A673 (cell line): ENCODE data around the gene ACSBG1. TPM values are rescaled to one million over a fixed set of nuclear protein-coding genes. Genes with fewer than 3 reads are reported as not detected.

Experiments used
- BruUV-seq: library from RNA; stranded (reverse); fragments of 400-500 nt; replicated peaks from 2 replicates; lab custom pipeline; 2021; lab: Mats Ljungman, UMichigan
- CTCF ChIA-PET: fragments of 300-600 bp; sonication (Branson Sonifier 250); formaldehyde crosslinking; loops from one replicate; lab custom pipeline; 2022; ENCODE audit warnings: antibody characterized with exemption; lab: Charles Lee
- POLR2A ChIA-PET: fragments of 300-600 bp; sonication (Branson Sonifier 250); formaldehyde crosslinking; loops from one replicate; lab custom pipeline; 2022; ENCODE audit warnings: antibody characterized with exemption; ENCODE audit not compliant: low non-redundant PET; lab: Charles Lee
- DNase-seq: peaks from one replicate; pipeline ENCODE4 v3.0.0-alpha.2; 2015; ENCODE audit warnings: low spot score
- H3K27ac ChIP-seq: fragments of 200-600 bp; sonication (generic); 2 replicates; pipeline ENCODE4 v1.5.1; 2016; ENCODE audit warnings: mixed run types, low read depth, mild to moderate bottlenecking, mixed read lengths, antibody characterized with exemption, low read length; ENCODE audit not compliant: poor library complexity, severe bottlenecking
- H3K27me3 ChIP-seq: fragments of 200-600 bp; sonication (generic); replicated peaks from 2 replicates; pipeline ENCODE4 v1.6.1; 2017; ENCODE audit warnings: mixed run types, low read depth, mild to moderate bottlenecking, mixed read lengths, antibody characterized with exemption, low read length; ENCODE audit not compliant: insufficient read depth, poor library complexity
- H3K36me3 ChIP-seq: fragments of 200-600 bp; sonication (generic); 2 replicates; pipeline ENCODE4 v1.6.1; 2016; ENCODE audit warnings: mixed run types, mild to moderate bottlenecking, mixed read lengths, antibody characterized with exemption, low read length; ENCODE audit not compliant: insufficient read depth, poor library complexity, severe bottlenecking
- H3K4me1 ChIP-seq: fragments of 200-600 bp; sonication (generic); 2 replicates; pipeline ENCODE4 v1.6.1; 2017; ENCODE audit warnings: mixed run types, mild to moderate bottlenecking, mixed read lengths, antibody characterized with exemption, low read length; ENCODE audit not compliant: insufficient read depth, poor library complexity, severe bottlenecking
- H3K4me3 ChIP-seq: fragments of 200-600 bp; sonication (generic); 2 replicates; pipeline ENCODE4 v1.5.1; 2016; ENCODE audit warnings: low read depth, mixed run types, mild to moderate bottlenecking, mixed read lengths, low read length; ENCODE audit not compliant: poor library complexity, severe bottlenecking
- H3K9me3 ChIP-seq: fragments of 200-600 bp; sonication (generic); 2 replicates; pipeline ENCODE4 v1.6.1; 2016; ENCODE audit warnings: mixed run types, low read depth, mild to moderate bottlenecking, mixed read lengths, antibody characterized with exemption, low read length; ENCODE audit not compliant: poor library complexity, severe bottlenecking
- CTCF ChIP-seq: fragments of 300-800, 200-600 bp; sonication (generic); conservative IDR thresholded peaks from 2 replicates; pipeline ENCODE4 v1.5.1; 2017; ENCODE audit warnings: low read depth, mild to moderate bottlenecking, antibody characterized with exemption, low read length, moderate library complexity, mixed read lengths
- EZH2 ChIP-seq: fragments of 200-600 bp; sonication (generic); IDR thresholded peaks from 2 replicates; pipeline ENCODE4 v1.6.1; 2017; ENCODE audit warnings: borderline replicate concordance, low read depth, mild to moderate bottlenecking, mixed read lengths, antibody characterized with exemption, low read length; ENCODE audit not compliant: poor library complexity, severe bottlenecking
- intact Hi-C: fragments of 100-400 bp; cut with micrococcal nuclease; formaldehyde crosslinking; loops from one replicate; pipeline ENCODE4 v1.10.0; 2022; ENCODE audit not compliant: unreplicated experiment
- total RNA-seq: library from RNA; stranded (reverse); gene quantifications from 2 replicates; pipeline ENCODE4 v1.2.3, GENCODE V29; 2021

The ACSBG1 gene
- total RNA-seq, 1 experiment from 2014 or later: 0.45 TPM

- BruUV-seq: no TSS peak
- Histone ChIP-seq H3K36me3 (no peaks in the 10 kb centered on the region), H3K4me1 (no peaks in the 10 kb centered on the region), H3K27ac (no peak overlapping the region), H3K4me3 (no peak overlapping the region), H3K27me3 (no peaks in the 10 kb centered on the region), H3K9me3 (no peaks in the 10 kb centered on the region)
- TF ChIP-seq CTCF (no peak), EZH2 (no peak)
- intact Hi-C loops: loop anchor here (5.0 kb wide), 1 partner anchor 43 kb away; no protein-coding TSS in a partner anchor
- CTCF ChIA-PET: interaction anchor here (0.8 to 1.9 kb wide), 3 partner anchors 63 to 132 kb away, joined by 3 to 5 read pairs (median 4); no protein-coding TSS in a partner anchor
- no peak for DNase-seq
- POLR2A ChIA-PET: interaction anchor here (0.6 kb wide), 1 partner anchor 90 kb away, joined by 14 read pairs; no protein-coding TSS in a partner anchor
These were observed 5.4 kb upstream of the ACSBG1 start for GRCh38 chr15:78239811-78240210.

- Histone ChIP-seq H3K9me3 (no peaks in the 10 kb centered on the region), H3K4me1 (no peaks in the 10 kb centered on the region), H3K27ac (no peak overlapping the region), H3K36me3 (no peaks in the 10 kb centered on the region), H3K27me3 (no peaks in the 10 kb centered on the region), H3K4me3 (no peak overlapping the region)
- DNase-seq: no peak
- no TSS peak for BruUV-seq
- intact Hi-C loops: no loop called here
- ChIA-PET CTCF (no interaction called here), POLR2A (interaction anchor here (0.6 kb wide), 1 partner anchor 175 kb away, joined by 4 read pairs; no protein-coding TSS in a partner anchor)
- TF ChIP-seq EZH2: no peak
- TF ChIP-seq CTCF: no peak
These were observed 2.8 kb upstream of the ACSBG1 start for GRCh38 chr15:78237146-78237545.

- intact Hi-C loops: no loop called here
- Histone ChIP-seq H3K27me3 (no peaks in the 10 kb centered on the region), H3K27ac (no peak overlapping the region), H3K4me3 (no peak overlapping the region), H3K4me1 (no peaks in the 10 kb centered on the region), H3K9me3 (no peaks in the 10 kb centered on the region), H3K36me3 (no peaks in the 10 kb centered on the region)
- CTCF ChIA-PET: no interaction called here
- TF ChIP-seq EZH2 (no peak), CTCF (no peak)
- no peak for DNase-seq
- POLR2A ChIA-PET: no interaction called here
- BruUV-seq: no TSS peak
These were observed 2.1 kb upstream of the ACSBG1 start for GRCh38 chr15:78236491-78236890.
